Loucy (cell line): ENCODE measurements around the gene CSPG4.

Experiments used
- EZH2phosphoT487 ChIP-seq: fragments of 200-600 bp; IDR thresholded peaks from 2 replicates; pipeline ENCODE4 v1.6.1; 2018; ENCODE audit warnings: antibody characterized with exemption, mild to moderate bottlenecking, moderate library complexity, borderline replicate concordance
- TF ChIP-seq, protein P1 (sequence below): fragments of 200-600 bp; sonication (generic); conservative IDR thresholded peaks from 2 replicates; pipeline ENCODE4 v1.5.1; 2014; ENCODE audit warnings: mild to moderate bottlenecking, antibody characterized with exemption, low read length

DNA sequence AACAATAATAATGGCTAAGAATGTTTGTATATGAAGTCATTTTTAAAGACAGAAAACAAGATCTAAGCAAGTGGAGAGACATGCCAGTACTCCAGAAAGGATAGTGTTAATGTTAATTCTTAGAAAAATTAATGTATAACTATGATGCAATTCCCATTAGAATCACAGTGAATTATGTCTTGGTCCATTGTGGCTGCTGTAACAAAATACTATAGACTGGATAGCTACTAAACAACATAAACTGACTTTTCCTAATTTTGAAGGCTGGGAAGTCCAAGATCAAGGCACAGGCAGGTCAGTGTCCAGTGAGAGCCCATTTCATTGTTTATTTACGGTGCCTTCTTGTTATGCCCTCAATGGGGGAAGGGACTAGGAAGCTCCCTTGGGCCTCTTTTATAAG lies 32.7 kb upstream of the CSPG4 start:
- TF ChIP-seq, protein P1, sequence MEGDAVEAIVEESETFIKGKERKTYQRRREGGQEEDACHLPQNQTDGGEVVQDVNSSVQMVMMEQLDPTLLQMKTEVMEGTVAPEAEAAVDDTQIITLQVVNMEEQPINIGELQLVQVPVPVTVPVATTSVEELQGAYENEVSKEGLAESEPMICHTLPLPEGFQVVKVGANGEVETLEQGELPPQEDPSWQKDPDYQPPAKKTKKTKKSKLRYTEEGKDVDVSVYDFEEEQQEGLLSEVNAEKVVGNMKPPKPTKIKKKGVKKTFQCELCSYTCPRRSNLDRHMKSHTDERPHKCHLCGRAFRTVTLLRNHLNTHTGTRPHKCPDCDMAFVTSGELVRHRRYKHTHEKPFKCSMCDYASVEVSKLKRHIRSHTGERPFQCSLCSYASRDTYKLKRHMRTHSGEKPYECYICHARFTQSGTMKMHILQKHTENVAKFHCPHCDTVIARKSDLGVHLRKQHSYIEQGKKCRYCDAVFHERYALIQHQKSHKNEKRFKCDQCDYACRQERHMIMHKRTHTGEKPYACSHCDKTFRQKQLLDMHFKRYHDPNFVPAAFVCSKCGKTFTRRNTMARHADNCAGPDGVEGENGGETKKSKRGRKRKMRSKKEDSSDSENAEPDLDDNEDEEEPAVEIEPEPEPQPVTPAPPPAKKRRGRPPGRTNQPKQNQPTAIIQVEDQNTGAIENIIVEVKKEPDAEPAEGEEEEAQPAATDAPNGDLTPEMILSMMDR, result no peak
- TF ChIP-seq EZH2phosphoT487, result no peak
